Activated CD4-positive, alpha-beta T cell treated with anti-CD3 and anti-CD28 coated beads, Interleukin-2, amount 50 U/mL, for 48 hours (primary cell): ENCODE measurements around the gene SKA2.
"Not testable (repeated sequence)": the region's sequence is repeated elsewhere in the genome, so short reads cannot be mapped to it uniquely, and the experiment has no call there.

ENCODE experiments used
- DNase-seq, 2 experiments: peaks; one replicate each; pipeline ENCODE4 v3.0.0-alpha.2; 2020

The SKA2 gene, protein sequence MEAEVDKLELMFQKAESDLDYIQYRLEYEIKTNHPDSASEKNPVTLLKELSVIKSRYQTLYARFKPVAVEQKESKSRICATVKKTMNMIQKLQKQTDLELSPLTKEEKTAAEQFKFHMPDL

DNA sequence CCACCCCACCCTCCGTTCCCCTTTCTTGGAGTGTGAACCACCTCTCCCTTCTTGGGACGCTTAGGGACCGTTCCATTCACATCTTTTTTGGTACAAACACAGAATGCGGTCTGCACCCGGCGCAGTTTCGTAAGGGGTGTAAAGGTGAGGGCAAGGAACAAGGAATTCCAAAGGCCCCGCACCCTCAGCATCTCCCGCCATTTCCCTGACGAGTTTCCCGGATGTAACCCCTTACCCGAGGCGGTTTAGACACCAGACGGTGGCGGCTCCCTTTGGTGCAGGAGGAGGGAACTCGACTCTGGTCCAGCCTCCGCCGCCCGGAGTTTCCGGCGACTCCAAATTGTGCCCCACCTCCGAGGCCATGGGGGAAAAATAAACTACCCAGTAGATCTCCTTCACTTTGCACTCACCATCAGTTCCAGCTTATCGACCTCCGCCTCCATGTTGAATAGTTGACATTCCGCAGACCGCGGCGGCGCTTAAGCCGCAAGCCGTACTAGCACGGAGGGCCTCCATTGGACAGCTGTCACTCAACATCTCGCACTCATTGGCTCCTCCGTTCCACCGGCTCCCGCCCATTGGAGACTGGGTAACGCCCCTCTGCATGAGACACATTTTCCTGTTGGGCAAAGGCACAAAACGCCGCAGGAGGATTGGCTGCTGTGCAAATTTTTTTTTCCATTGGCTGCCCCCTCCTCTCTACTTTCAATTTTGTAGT, at the start of gene SKA2:
Gene SKA2 (minus strand): TSS at position 466 of the 718 bp plus-strand sequence. CDS start 23 bp downstream, at position 443.
- DNase-seq = peak; percentile 96 to 98

DNA sequence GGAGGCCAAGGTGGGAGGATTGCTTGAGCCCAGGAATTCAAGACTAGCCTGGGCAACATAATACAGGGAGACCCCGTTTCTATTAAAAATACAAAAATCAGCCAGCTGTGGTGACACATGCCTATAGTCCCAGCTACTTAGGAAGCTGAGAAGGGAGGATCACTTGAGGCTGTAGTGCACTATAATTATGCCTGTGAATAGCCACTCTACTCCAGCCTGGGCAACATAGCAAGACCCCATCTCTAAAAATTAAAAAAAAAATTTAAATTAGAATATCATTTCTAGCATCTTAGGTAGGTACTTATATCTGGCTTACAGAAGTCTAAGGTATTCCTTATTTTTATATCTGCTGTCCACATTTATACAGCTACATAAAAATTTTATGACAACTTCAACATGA, 47.3 kb upstream of the SKA2 start:
- no peak for DNase-seq

DNA sequence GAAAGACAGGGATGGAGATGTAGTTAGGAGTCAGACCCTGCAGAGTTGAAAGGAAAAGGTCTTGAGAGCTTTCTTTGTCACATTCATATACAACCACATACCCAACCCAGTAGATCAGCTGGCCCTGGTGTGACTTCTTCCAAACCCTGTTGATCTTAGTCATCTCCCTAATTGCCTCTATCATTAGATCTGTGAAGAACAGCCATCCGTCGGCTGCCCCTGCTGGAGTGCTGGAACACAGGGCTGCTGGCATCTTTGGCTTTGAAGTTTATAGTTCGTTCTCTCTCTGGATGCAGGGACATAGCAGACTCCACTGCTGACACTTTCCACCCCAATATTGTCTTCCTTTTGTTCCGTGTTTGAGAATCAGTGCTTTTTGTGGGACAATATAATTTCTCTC, 44.4 kb upstream of the SKA2 start:
- DNase-seq = no peak

DNA sequence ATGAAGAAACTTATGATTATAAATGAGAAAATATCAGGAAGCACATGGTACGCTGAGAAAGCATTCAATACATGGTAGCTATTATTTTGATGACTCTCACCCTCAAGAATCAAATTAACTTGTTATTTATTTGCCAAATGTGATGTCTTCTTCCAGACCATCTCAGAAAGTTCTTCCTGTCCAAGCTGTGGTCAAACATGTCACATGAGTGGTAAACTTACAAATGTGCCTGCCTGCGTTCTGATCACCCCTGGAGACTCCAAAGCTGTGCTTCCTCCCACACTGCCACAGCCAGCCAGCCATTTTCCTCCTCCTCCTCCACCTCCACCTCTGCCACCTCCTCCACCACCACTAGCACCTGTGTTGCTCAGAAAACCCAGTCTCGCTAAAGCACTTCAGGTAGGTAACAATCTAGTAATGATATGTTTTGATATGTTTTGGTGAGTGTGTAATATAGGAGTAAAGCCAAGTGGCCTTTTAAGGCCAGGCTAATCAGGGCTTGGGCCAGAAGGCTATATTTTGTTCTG, 38.4 kb upstream of the SKA2 start:
- DNase-seq = no peak

DNA sequence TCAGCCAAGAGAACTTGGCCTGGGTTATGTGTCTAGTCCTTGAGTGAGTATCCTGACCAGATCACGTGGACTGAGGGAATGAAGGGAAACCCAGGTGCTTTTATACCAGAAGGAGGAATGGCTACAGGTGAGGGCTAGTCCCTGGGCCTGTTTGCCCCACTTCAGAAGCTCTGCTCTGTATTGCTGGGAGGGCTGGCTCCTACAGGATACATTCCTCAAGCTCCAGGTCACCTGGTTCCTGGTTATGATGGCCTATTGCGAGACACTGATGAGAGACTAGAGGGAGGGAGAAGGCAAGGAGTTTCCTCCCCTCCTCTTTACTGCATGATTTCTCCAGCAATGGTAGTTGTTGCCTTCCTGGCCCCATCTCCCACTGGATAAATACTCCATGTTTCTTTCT, 35.8 kb upstream of the SKA2 start:
- DNase-seq = no peak

DNA sequence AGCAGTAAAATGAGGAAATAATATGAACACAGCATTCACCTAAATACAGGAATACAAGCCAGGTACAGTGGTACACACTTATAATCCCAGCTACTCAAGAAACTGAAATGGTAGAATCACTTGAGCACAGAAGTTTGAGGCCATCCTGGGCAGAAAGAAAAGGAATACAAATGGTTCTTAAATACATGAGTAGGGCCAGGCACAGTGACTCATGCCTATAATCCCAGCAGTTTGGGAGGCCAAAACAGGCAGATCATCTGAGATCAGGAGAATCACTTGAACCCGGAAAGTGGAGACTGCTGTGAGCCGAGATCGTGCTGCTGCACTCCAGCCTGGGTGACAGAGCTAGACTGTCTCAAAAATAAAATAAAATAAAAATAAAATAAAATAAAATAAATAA, 31.9 kb upstream of the SKA2 start:
- no peak for DNase-seq

DNA sequence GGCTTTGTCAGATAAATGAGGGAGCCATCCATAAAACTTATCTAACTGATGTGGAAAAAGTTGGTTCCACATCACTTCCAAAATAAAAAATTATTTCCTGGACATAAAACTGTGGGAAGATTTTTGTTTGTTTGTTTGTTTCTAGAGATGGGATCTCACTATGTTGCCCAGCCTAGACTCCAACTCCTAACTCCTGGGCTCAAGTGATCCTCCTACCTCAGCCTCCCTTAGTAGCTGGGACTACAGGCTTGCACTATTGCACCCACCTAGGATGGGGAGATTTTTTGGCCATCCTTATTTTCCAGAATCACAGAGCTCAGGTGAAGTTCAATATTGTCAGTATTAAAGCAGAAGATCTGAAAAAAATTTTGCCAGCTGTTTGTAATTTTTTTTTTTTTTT, 31.0 kb upstream of the SKA2 start:
- DNase-seq = no peak

DNA sequence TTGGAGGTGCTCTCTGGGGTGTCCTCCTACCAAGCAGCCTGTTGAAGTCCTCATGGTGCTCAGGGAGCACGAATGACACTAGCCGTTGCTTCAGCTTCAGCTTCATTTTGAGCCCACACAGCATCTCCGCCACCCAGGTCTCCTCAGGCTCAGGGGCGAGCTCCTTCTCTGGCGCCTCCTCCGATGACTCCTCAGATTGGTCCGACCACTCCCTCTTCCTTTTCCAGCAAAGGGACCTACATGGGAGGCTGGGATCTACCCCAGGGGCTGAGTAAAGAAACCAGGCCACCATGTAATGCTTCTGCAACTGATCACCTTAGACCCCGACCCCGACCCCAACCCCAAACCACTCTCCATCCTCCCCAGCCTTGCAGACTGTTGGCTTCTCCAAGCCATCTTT, 26.5 kb upstream of the SKA2 start:
- no peak for DNase-seq

DNA sequence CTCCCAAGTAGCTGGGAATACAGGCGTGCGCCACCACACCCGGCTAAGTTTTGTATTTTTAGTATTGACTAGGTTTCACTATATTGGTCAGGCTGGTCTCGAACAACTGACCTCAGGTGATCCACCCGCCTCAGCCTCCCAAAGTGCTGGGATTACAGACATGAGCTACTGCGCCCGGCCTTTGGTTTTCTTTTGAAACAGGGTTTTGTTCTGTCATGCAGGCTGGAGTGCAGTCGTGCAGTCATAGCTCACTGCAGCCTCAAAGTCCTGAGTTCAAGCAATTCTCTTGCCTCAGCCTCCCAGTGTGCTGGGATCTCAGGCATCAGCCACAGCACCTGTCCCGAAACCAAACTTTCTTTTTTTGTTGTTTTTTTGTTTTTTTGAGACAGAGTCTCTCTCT, 25.6 kb upstream of the SKA2 start:
- no peak for DNase-seq

DNA sequence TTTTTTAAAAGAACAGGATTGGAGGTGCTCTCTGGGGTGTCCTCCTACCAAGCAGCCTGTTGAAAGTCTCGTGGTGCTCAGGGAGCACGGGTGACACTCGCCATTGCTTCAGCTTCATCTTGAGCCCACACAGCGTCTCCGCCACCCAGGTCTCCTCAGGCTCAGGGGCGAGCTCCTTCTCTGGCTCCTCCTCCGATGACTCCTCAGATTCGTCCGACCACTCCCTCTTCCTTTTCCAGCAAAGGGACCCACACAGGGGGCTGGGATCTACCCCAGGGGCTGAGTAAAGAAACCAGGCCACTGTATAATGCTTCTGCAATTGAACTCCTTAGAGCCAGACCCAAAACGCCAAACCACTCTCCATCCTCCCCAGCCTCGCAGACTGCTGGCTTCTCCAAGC, 24.6 kb upstream of the SKA2 start:
- DNase-seq = not testable (repeated sequence)

DNA sequence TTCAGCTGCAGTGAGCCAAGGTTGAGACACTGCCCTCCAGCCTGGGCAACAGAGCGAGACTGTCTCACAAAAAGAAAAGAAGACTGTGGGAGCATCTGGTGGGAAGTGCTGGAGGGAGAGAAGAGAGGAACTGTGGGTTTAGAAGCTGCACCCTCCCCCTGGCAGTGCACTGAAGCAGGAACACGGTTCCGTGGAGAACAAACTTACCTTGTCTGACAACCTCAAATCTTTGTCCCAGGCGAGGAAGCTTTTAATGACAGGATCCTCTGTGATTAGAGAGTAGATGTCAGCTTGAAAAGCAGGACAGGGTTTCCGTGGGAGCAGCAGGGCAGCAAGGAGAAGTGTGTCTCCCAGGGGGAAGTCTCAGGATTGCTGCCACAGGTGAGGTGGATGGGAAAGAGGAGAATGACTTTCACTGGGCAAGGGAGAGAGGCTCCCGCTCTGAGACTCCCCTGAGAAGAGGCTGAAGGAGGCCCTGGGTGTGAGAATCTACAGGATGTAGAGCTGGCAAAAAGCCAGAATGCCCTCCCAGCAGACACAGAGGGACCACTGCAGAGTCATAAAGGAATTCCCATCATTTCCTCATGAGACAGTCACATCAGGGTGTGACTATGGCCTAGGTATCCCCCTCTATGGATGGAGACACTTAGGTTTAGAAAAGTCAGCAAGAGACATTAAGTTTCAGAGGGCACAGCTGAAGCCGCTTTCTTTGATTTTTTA, 23.4 kb upstream of the SKA2 start:
- no peak for DNase-seq

DNA sequence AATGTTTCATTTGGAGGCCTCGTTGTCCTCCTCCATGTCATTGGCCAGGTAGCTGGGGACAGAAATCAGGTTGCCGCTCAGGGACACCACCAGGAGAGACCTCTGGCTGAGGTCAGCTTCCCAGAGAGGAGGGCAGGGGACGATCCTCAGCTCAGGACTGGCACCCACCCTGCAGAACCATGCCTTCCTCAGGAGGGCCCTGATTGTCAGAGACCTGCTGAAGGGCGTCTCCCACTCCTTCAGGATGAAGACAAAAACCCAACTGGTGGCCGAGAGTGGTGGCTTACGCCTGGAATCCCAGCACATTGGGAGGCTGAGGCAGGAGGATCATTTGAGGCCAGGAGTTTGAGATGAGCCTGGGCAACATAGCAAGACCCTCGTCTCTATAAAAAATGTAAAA, 20.1 kb upstream of the SKA2 start:
- DNase-seq = no peak

DNA sequence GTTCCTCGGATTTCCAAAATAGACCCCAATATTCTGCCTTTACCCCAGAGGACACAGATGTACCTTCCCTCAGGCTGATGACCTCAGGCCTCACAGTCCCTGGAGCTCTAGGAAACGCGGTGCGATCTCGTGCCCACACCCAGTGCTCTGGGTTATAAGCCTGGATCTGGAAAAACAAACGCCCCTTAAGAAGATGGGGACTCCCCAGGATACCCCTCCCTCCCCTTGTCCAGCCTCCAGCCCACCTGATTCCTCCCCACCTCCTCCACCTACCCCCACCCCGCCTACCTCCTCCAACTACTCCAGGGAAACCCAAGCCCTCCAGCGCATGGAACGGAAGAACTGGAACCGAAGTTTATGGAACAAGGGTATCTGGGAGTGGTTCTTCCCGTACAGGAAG, 19.7 kb upstream of the SKA2 start:
- DNase-seq = no peak

DNA sequence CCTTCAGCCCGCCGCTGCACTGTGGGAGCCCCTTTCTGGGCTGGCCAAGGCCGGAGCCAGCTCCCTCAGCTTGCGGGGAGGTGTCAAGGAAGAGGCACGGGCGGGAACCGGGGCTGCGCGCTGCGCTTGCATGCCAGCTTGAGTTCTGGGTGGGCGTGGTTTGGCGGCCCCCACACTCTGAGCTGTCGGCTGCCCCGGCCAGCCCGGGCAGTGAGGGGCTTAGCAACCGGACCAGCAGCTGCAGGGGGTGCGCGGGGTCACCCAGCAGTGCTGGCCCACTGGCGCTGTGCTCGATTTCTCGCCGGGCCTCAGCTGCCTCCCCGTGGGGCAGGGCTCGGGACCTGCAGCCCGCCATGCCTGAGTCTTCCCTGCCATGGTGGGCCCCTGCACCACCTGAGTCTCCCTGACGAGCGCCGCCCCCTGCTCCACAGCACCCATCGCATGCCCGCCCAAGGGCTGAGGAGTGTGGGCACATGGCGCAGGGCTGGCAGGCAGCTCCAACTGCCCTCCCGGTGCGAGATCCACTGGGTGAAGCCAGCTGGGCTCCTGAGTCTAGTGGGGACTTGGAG, 17.5 kb upstream of the SKA2 start:
- no peak for DNase-seq

DNA sequence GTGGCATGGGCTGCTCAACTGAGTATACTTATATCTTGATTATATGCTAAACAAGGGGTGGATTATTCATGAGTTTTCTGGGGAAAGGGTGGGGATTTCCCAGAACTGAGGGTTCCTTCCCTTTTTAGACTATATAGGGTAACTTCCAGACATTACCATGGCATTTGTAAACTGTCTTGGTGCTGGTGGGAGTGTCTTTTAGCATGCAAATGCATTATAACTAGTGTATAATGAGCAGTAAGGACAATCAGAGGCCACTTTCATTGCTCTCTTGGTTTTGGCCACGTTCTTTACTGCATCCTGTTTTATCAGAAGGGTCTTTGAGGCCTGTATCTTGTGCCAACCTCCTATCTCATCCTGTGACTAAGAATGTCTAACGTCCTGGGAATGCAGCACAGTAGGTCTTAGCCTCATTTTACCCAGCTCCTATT, 12.6 kb upstream of the SKA2 start:
- DNase-seq = no peak

DNA sequence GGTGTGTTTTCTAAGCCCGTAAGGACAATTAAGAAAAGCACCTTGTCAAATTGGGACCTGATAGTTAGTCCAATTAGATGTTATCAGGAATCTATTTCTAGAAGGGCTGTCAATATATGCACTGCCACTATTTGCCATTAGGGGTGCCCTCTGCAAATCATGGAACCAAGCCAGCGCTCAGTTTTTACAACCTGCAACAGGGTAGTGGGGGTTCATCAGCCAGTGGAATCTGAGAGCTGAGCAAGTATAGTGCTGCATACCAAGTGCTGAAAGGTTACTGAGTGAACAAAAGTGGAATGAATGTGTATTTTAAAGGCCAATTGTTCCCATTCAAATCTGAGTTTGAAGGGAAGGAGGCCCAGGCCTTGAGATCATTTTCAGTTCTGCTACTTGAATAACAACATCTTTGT, 11.0 kb upstream of the SKA2 start:
- peak; percentile 29 to 39 for DNase-seq

DNA sequence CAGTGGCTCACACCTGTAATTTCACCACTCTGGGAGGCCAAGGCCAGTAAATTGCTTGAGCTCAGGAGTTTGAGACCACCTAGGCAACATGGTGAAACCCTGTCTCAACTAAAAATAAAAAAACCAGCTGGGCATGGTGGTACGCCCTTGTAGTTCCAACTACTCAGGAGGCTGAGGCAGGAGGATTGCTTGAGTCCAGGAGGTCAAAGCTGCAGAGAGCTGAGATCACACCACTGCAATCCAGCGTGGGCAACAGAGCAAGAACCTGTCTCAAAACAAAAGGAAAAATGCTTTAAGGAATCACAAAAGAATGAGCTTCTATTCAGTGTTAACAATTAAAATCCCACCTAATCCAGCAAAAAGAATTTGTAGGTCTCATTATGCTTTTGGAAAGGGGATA, 6.5 kb upstream of the SKA2 start:
- no peak for DNase-seq

DNA sequence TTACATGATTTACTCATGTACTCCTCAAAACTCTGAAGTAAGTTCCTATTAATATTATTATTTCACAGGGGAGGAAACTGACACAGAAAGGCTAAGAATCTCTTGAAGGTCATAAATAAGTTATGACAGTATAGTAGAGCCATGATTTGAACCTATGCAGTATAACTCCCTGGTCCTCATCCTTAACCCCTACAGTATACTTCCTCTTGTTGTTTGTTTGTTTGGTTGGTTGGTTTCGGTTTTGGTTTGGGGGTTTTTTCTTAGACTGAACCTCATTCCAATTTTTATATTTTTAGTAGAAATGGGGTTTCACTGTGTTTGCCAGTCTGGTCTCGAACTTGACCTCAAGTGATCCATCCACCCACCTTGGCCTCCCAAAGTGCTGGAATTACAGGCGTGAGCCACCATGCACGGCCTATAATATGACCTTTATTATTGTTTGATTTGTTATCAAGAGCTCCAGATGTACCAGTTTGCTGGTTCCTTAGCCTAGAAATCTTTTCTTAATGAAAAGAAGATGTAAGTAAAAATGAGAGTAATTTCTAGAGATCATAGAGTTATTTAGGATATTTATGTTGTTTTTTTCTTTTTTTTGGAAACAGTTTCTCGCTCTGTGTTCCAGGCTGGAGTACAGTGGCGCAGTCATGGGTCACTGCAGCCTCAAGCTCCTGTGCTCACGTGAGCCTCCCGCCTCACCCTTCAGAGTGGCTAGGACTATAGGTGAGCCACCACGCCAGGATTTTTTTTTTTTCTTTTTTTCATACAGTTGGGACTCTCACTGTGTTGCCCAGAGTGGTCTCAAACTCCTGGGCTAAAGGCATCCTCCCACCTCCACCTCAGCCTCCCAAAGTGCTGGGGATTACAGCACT, 5.4 kb upstream of the SKA2 start:
- DNase-seq = no peak

DNA sequence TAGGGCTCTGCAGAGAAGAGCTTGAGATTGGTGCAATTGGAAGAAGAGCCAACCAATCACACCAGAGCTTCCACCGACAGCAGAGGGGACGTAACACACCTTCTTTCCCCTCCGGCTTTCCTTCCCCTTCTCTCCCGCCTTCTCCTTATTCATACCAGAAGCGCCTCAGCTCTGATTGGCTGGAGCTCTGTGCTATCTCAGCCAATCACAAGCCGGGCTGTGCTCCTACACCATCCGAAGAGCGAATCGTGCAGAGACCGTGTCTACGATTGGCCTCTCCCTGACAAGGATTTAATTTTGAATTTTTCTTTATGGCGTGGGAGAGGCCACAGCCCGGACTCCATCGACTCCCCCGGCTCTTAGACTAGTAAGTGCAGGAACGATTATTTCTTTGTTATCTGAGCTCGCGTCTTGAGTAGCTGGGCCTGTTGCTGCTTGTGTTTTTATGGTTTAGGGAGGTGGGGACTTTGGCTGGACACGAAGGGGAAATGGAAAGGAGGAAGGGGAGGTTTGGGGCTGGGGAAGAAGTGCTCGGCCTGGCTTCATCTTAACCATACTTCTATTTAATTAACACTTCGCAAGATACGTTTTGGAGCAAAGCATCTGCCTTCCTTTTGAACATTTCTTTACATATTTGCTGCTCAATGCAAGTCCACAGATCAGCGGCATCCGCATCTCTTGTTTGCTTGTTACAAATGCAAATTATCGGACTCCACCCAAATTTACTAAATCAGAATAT, 622 bp upstream of the SKA2 start, which contains the start of gene PRR11:
Gene PRR11 (plus strand): TSS at position 308 of the 739 bp plus-strand sequence. CDS start 14,007 bp downstream, outside the sequence.
- DNase-seq = peak; percentile 86 to 89

DNA sequence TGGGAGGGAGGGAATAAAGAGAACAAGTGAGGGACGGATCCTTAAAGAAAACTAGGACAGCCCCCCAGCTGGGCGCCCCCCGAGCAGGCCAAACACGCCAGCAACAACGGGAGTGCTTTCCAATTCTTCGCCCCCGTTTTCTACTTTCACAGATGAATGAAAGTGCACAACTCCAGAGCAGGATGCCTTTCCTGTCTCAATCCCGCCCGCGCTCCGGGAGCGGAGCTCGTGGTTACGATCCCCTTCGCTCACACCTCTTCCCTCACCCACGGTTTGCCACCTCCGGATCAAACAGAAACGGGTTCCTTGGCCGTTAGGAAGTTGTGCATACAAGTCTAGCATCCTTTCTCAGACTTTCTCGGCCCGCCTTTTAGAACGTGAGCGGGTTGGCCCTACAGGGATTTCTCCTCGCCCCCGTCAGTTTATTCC, 680 bp downstream of the SKA2 start:
- peak; percentile 52 to 58 for DNase-seq

DNA sequence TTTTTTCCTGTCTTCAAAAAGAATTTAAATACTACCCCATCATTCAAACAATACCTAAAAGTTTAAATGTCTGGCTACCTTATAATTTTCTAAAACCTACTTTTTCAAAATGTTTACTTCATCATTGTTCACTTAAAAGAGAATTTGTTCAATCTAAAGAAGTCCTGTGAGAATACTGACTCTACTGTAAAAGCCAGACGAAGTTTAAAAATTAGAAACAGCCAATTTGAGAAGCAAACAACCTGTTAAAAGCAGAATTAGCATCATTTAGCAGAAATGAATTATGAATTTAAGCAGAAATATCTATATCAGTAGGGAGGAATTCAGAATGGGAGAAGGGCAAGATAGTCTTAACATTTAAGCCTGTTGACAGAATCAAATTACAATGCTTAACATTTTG, 2.1 kb downstream of the SKA2 start:
- no peak for DNase-seq

DNA sequence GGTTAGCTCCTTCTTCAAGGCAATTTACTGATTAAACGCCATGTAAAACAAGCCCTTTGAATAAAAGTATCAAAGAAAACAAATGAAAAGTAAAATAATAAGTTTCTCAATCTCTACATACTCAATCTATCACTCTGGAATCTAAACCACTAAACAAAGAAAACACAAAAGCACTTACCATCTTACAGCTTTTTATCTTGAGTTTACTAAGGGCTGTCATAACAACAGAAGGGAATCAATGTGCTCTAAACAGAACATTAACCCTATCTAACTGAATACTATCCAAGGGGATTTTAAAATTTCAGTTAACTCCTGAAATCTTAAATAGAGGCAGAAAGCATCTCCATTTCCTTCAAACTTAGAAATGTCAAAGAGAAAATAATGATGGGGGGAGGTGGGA, 3.4 kb downstream of the SKA2 start:
- no peak for DNase-seq
